Measurements from ENCODE around the gene TTC17. TPM values are rescaled to one million over a fixed set of nuclear protein-coding genes. Genes with fewer than 3 reads are reported as not detected.

The TTC17 gene
- total and polyA plus RNA-seq, 9 of the 15 experiments (the other 6 are each of a cell fraction or from before 2014, with no cell fraction given), result 19.7 to 99.1 (median 53.3) TPM

DNA sequence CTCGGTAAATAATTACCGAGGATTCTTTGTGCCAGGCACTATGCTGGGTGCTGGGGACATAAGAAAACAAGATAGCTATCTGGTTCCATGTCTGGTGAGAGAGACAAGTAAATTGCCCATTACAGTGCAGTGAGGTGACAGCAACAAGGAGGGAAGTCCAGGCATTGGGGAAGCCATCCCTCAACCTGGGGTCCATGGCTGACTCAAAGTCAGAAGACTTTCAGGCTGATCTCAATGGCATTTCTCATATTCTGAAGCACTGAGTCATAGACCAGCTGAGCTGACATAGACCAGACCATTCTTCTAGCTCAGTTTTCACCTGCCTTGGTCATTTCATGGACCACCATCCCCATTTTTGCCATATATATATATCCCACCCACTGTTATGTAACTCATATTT is 158.8 kb downstream of the TTC17 start (continued):
- TF ChIP-seq, protein P1, sequence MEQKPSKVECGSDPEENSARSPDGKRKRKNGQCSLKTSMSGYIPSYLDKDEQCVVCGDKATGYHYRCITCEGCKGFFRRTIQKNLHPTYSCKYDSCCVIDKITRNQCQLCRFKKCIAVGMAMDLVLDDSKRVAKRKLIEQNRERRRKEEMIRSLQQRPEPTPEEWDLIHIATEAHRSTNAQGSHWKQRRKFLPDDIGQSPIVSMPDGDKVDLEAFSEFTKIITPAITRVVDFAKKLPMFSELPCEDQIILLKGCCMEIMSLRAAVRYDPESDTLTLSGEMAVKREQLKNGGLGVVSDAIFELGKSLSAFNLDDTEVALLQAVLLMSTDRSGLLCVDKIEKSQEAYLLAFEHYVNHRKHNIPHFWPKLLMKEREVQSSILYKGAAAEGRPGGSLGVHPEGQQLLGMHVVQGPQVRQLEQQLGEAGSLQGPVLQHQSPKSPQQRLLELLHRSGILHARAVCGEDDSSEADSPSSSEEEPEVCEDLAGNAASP (IDR thresholded peaks at IDR 0.05), result no peak
- TF ChIP-seq NR2C2 (CRISPR knock-in tag; IDR thresholded peaks at IDR 0.05) (no peak), NR2C2 (tag; IDR thresholded peaks at IDR 0.05) (no peak), DMBX1 (CRISPR knock-in tag; IDR thresholded peaks at IDR 0.05; ENCODE audit: borderline replicate concordance) (no peak)

DNA sequence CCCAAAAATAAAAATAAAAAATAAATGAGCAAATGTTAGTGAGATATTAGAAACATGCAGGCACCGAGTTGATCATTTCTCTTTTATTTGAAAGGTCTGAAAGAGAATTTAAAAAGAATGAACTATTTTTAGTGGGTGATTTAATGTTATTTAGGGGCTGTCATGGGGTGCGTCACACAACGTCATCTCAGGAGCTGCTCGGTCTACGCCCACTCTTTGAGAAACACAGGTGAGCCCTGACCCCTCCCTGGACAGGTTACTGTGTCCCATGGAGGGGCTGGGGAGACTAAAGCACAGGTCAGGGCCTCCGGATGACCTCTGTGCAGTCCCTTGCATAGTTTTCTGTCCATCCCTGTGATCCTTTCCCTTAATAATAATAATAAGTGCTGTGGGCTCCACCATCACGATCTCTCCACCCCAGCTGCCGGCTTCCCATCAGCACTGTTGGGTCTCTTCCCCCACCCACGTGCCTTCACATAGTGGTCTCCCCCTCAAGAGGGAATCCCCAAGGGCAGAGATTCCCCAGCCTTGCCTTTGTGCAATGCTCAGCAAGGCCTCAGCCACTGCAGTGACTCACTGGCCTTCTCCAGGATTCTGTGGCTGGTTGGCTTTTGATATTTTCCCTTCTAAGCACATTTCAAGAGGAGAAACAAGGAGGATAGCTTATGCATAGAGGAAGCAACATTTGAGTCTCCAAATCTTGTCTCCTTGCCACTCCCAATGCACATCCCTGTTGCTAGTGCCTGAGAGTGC is 159.9 kb downstream of the TTC17 start:
- POLR2A ChIA-PET, result no interaction called here
- no peak for TF ChIP-seq HDAC8 (tag; IDR thresholded peaks at IDR 0.05)
- TF ChIP-seq LARP7 (IDR thresholded peaks at IDR 0.05), result no peak
- H3K79me2 ChIP-seq (ENCODE audit: control insufficient read depth, insufficient read depth, low read length), result no peaks in the 10 kb centered on the region
- no peak overlapping the region for H3K27ac ChIP-seq (ENCODE audit: extremely low read depth, low read depth, low read length)
- 1% methylated on average over 9 of the region's 9 CpGs for WGBS (ENCODE audit: insufficient coverage, low coverage, missing lambda C conversion rate)
- FAIRE-seq (no peak), DNase-seq (ENCODE audit: extremely low read depth in 1 of 4, low spot score in 3 of 4) (no peak), ATAC-seq (no peak)
- no peaks in the 10 kb centered on the region; the same call in 1 of the 2 replicates for H3K9me3 ChIP-seq (replicated peaks; ENCODE audit: control insufficient read depth, insufficient read depth, low read depth, low read length)
- CTCF ChIA-PET (ENCODE audit: low intra/inter-chr PET ratio), result no interaction called here
- H3K9me1 ChIP-seq (ENCODE audit: control insufficient read depth, insufficient read depth, low read length), result no peaks in the 10 kb centered on the region
- H3K4me3 ChIP-seq, result no peak overlapping the region
- H3K9ac ChIP-seq (ENCODE audit: insufficient read depth in 1 of 2, low read depth in 2 of 2, low read length in 2 of 2), result no peak overlapping the region
- H3K27me3 ChIP-seq (ENCODE audit: control insufficient read depth in 2 of 2, insufficient read depth in 2 of 2, low read length in 2 of 2), result peaks cover 9 to 56% of the 10 kb centered on the region in 2 experiments; a peak in 3 of 5 replicates
- no peaks in the 10 kb centered on the region for H3K36me3 ChIP-seq (ENCODE audit: control insufficient read depth, insufficient read depth, low read length)
- in situ Hi-C loops (cut with MboI) (no loop called here), intact Hi-C loops (cut with micrococcal nuclease) (loop anchor here (10.0 kb wide), 1 partner anchor 296 kb away; no protein-coding TSS in a partner anchor)
- BruUV-seq (replicated peaks), result no TSS peak
- H3K4me1 ChIP-seq (replicated peaks in 1 of 2; ENCODE audit: control insufficient read depth in 2 of 2, insufficient read depth in 2 of 2, low read length in 2 of 2), result no peaks in the 10 kb centered on the region
- no peak overlapping the region for H3K4me2 ChIP-seq (ENCODE audit: insufficient read depth, low read length)
- no peaks in the 10 kb centered on the region for H4K20me1 ChIP-seq (replicated peaks; ENCODE audit: control insufficient read depth, insufficient read depth, low read length)
- no peak overlapping the region for H2AFZ ChIP-seq (ENCODE audit: low read depth, low read length)

All from K562 (cell line).